ENCODE results near the gene PACRG.

PACRG gene

GRCh38 chr6:163048345-163048744 lies 320.6 kb downstream of the PACRG start:
- H3K27ac ChIP-seq (ENCODE audit: insufficient read depth, low read depth, low read length, poor library complexity, severe bottlenecking) = no peak overlapping the region
- 93 to 99% methylated on average over 5 of the region's 5 CpGs for WGBS, 2 experiments
- H3K4me1 ChIP-seq (ENCODE audit: control insufficient read depth, insufficient read depth, low read length) = no peaks in the 10 kb centered on the region
- no peaks in the 10 kb centered on the region for H3K27me3 ChIP-seq (ENCODE audit: control insufficient read depth, insufficient read depth, low read length, poor library complexity, severe bottlenecking)
- no peak overlapping the region for H3K4me3 ChIP-seq (ENCODE audit: insufficient read depth, low read depth, low read length)
- H3K9me3 ChIP-seq (ENCODE audit: control insufficient read depth, low read length) = no peaks in the 10 kb centered on the region
- H3K36me3 ChIP-seq (ENCODE audit: control insufficient read depth, insufficient read depth, low read length) = no peaks in the 10 kb centered on the region

DNA sequence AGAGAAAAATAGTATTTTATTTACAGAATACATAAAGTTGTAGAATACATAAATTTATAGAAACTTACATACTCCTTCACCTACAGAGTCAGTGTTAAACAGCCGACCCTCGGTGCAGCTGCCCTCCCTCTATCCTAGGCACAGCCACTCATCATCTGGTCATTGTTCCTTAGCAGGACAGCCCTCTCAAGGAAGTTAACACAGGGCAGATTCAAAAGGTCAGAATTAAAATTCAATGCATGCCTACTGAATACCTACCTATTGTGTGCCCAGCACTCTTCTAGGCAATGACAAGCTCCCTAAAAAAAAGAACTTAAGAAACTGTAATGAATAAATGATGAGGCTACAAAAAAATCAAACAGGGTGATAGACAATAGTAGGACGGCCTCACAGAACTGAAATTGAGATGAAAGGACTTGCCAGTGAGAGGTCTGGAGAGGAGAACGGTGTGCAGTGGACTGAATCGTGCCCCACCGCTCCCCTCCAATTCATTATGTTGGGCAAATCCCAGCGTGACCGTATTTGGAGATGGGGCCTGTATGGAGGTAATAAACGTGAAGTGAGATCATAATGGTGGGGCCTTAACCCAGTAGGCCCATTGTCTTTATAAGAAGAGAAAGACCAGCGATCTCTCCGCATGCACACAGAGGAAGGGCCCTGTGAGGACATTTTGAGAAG lies 326.0 kb downstream of the PACRG start:
- Histone ChIP-seq H3K27me3 (ENCODE audit: control insufficient read depth, insufficient read depth, low read length, poor library complexity, severe bottlenecking) (no peaks in the 10 kb centered on the region), H3K27ac (ENCODE audit: insufficient read depth, low read depth, low read length, poor library complexity, severe bottlenecking) (peak overlapping the region; percentile 51), H3K4me3 (ENCODE audit: insufficient read depth, low read depth, low read length) (no peak overlapping the region), H3K4me1 (ENCODE audit: control insufficient read depth, insufficient read depth, low read length) (no peaks in the 10 kb centered on the region), H3K9me3 (ENCODE audit: control insufficient read depth, low read length) (no peaks in the 10 kb centered on the region), H3K36me3 (ENCODE audit: control insufficient read depth, insufficient read depth, low read length) (no peaks in the 10 kb centered on the region)
- WGBS, 2 experiments = 91 to 93% methylated on average over 11 of the region's 11 CpGs

GRCh38 chr6:163054641-163055040 lies 326.9 kb downstream of the PACRG start:
- WGBS, 2 experiments = 94 to 95% methylated on average over 5 of the region's 5 CpGs
- Histone ChIP-seq H3K9me3 (ENCODE audit: control insufficient read depth, low read length) (no peaks in the 10 kb centered on the region), H3K27ac (ENCODE audit: insufficient read depth, low read depth, low read length, poor library complexity, severe bottlenecking) (no peak overlapping the region), H3K36me3 (ENCODE audit: control insufficient read depth, insufficient read depth, low read length) (no peaks in the 10 kb centered on the region), H3K4me1 (ENCODE audit: control insufficient read depth, insufficient read depth, low read length) (no peaks in the 10 kb centered on the region), H3K27me3 (ENCODE audit: control insufficient read depth, insufficient read depth, low read length, poor library complexity, severe bottlenecking) (no peaks in the 10 kb centered on the region), H3K4me3 (ENCODE audit: insufficient read depth, low read depth, low read length) (no peak overlapping the region)

- no peaks in the 10 kb centered on the region for H3K4me1 ChIP-seq (ENCODE audit: control insufficient read depth, insufficient read depth, low read length)
- WGBS, 2 experiments = 93 to 98% methylated on average over 1 to 2 of the region's 2 CpGs
- no peaks in the 10 kb centered on the region for H3K36me3 ChIP-seq (ENCODE audit: control insufficient read depth, insufficient read depth, low read length)
- no peak overlapping the region for H3K27ac ChIP-seq (ENCODE audit: insufficient read depth, low read depth, low read length, poor library complexity, severe bottlenecking)
- H3K4me3 ChIP-seq (ENCODE audit: insufficient read depth, low read depth, low read length) = no peak overlapping the region
- no peaks in the 10 kb centered on the region for H3K9me3 ChIP-seq (ENCODE audit: control insufficient read depth, low read length)
- H3K27me3 ChIP-seq (ENCODE audit: control insufficient read depth, insufficient read depth, low read length, poor library complexity, severe bottlenecking) = no peaks in the 10 kb centered on the region
Measured at GRCh38 chr6:163057260-163057659, 329.5 kb downstream of the PACRG start.

DNA sequence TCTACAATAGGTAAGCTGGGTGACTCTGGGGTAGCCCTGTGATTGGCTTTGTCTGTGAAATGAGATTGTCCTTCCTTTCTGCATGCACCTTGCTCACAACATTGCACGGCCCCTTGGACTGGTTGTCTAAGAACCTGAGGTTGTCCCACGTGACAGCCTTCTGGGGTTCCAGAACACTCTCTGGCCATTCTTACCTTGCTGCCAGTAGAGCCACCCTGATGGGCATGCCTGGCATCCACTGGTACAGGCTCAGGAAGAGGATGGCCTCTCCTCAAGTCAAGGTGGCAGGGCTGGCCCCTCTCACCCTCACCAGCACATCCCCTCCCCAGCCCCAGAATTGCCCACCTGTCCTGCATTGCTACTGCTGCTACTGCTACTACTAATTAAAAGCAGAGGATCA lies 335.0 kb downstream of the PACRG start:
- 87 to 94% methylated on average over 2 of the region's 2 CpGs for WGBS, 2 experiments
- Histone ChIP-seq H3K27ac (ENCODE audit: insufficient read depth, low read depth, low read length, poor library complexity, severe bottlenecking) (no peak overlapping the region), H3K9me3 (ENCODE audit: control insufficient read depth, low read length) (no peaks in the 10 kb centered on the region), H3K36me3 (ENCODE audit: control insufficient read depth, insufficient read depth, low read length) (no peaks in the 10 kb centered on the region), H3K4me1 (ENCODE audit: control insufficient read depth, insufficient read depth, low read length) (no peaks in the 10 kb centered on the region), H3K27me3 (ENCODE audit: control insufficient read depth, insufficient read depth, low read length, poor library complexity, severe bottlenecking) (no peaks in the 10 kb centered on the region), H3K4me3 (ENCODE audit: insufficient read depth, low read depth, low read length) (no peak overlapping the region)

DNA sequence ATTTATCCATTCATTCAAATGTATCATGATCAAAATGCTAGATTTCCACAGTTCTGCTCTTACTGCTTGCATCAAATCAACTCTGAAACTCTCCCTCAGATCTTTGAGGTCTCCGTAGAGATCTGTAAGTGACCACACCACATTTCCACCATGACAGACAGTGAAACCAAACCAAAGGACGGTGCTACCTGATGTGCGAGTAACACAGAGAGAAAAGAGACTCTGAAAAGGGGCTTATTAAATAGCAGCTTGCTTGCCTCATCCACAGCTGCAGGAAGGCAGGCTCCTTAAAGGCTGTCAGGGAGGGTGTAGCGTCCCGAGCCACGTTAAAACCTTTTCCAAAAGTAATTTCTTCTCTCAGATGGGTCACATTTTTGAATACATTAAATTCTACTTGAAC lies 335.8 kb downstream of the PACRG start:
- WGBS, 2 experiments = 89 to 93% methylated on average over 6 of the region's 6 CpGs

DNA sequence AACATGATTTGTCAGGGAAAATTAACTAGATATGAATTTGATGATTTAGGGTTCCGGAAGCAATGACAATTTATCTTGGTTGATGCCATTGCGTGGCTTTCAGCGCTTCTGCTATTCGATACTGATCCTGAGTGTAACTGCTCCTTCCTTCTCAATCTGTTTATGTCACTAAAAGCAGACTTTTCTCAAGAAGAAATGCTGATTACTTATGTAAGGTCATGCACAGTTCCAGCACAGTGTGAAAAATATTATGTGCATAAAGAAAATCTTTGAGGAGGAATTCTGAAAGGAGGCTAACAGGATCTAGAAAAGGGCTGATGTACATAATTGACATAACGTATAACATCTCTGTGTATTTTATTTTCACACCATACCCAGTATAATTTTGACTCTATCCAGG lies 336.6 kb downstream of the PACRG start:
- H3K36me3 ChIP-seq (ENCODE audit: control insufficient read depth, insufficient read depth, low read length) = no peaks in the 10 kb centered on the region
- 96% methylated on average over 4 to 5 of the region's 5 CpGs for WGBS, 2 experiments
- H3K4me3 ChIP-seq (ENCODE audit: insufficient read depth, low read depth, low read length) = no peak overlapping the region
- no peaks in the 10 kb centered on the region for H3K4me1 ChIP-seq (ENCODE audit: control insufficient read depth, insufficient read depth, low read length)
- no peaks in the 10 kb centered on the region for H3K27me3 ChIP-seq (ENCODE audit: control insufficient read depth, insufficient read depth, low read length, poor library complexity, severe bottlenecking)
- no peaks in the 10 kb centered on the region for H3K9me3 ChIP-seq (ENCODE audit: control insufficient read depth, low read length)
- H3K27ac ChIP-seq (ENCODE audit: insufficient read depth, low read depth, low read length, poor library complexity, severe bottlenecking) = no peak overlapping the region

More for the DNA sequence above, 335.8 kb downstream of the PACRG start:
- Histone ChIP-seq H3K36me3 (ENCODE audit: control insufficient read depth, insufficient read depth, low read length) (no peaks in the 10 kb centered on the region), H3K27ac (ENCODE audit: insufficient read depth, low read depth, low read length, poor library complexity, severe bottlenecking) (no peak overlapping the region), H3K9me3 (ENCODE audit: control insufficient read depth, low read length) (no peaks in the 10 kb centered on the region), H3K27me3 (ENCODE audit: control insufficient read depth, insufficient read depth, low read length, poor library complexity, severe bottlenecking) (no peaks in the 10 kb centered on the region), H3K4me1 (ENCODE audit: control insufficient read depth, insufficient read depth, low read length) (no peaks in the 10 kb centered on the region), H3K4me3 (ENCODE audit: insufficient read depth, low read depth, low read length) (no peak overlapping the region)

- H3K27ac ChIP-seq (ENCODE audit: insufficient read depth, low read depth, low read length, poor library complexity, severe bottlenecking) = no peak overlapping the region
- H3K4me1 ChIP-seq (ENCODE audit: control insufficient read depth, insufficient read depth, low read length) = no peaks in the 10 kb centered on the region
- no peak overlapping the region for H3K4me3 ChIP-seq (ENCODE audit: insufficient read depth, low read depth, low read length)
- 96% methylated on average over 3 of the region's 3 CpGs for WGBS, 2 experiments
- no peaks in the 10 kb centered on the region for H3K36me3 ChIP-seq (ENCODE audit: control insufficient read depth, insufficient read depth, low read length)
- no peaks in the 10 kb centered on the region for H3K27me3 ChIP-seq (ENCODE audit: control insufficient read depth, insufficient read depth, low read length, poor library complexity, severe bottlenecking)
- H3K9me3 ChIP-seq (ENCODE audit: control insufficient read depth, low read length) = no peaks in the 10 kb centered on the region
Measured at GRCh38 chr6:163066200-163066599, 338.4 kb downstream of the PACRG start.

DNA sequence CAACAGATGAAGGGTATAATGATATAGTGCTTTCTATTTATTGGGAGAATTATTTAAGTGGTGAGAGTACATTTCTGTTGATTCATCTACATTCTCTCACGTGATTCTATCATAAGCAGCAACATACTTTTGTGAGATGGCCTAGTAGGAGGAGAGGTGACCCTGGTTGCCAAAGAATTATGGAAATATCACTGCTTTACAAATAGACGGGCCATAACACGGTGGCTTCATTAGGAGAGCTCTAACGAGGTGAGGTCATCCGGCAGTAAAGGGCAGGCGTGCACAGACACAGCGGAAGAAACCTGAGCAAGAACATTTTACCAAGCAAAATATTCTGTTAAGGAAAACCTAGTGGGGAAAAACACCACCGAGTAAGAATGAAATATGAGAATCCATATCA lies 349.4 kb downstream of the PACRG start:
- 95% methylated on average over 7 to 8 of the region's 8 CpGs for WGBS, 2 experiments
- no peak overlapping the region for H3K27ac ChIP-seq (ENCODE audit: insufficient read depth, low read depth, low read length, poor library complexity, severe bottlenecking)
- no peak overlapping the region for H3K4me3 ChIP-seq (ENCODE audit: insufficient read depth, low read depth, low read length)
- no peaks in the 10 kb centered on the region for H3K4me1 ChIP-seq (ENCODE audit: control insufficient read depth, insufficient read depth, low read length)
- no peaks in the 10 kb centered on the region for H3K27me3 ChIP-seq (ENCODE audit: control insufficient read depth, insufficient read depth, low read length, poor library complexity, severe bottlenecking)
- no peaks in the 10 kb centered on the region for H3K36me3 ChIP-seq (ENCODE audit: control insufficient read depth, insufficient read depth, low read length)
- no peaks in the 10 kb centered on the region for H3K9me3 ChIP-seq (ENCODE audit: control insufficient read depth, low read length)

- WGBS, 2 experiments = 92 to 98% methylated on average over 7 of the region's 7 CpGs
- Histone ChIP-seq H3K4me1 (ENCODE audit: control insufficient read depth, insufficient read depth, low read length) (peaks cover 5% of the 10 kb centered on the region), H3K27ac (ENCODE audit: insufficient read depth, low read depth, low read length, poor library complexity, severe bottlenecking) (no peak overlapping the region), H3K9me3 (ENCODE audit: control insufficient read depth, low read length) (no peaks in the 10 kb centered on the region), H3K36me3 (ENCODE audit: control insufficient read depth, insufficient read depth, low read length) (no peaks in the 10 kb centered on the region), H3K27me3 (ENCODE audit: control insufficient read depth, insufficient read depth, low read length, poor library complexity, severe bottlenecking) (no peaks in the 10 kb centered on the region), H3K4me3 (ENCODE audit: insufficient read depth, low read depth, low read length) (no peak overlapping the region)
Measured at GRCh38 chr6:163078712-163079111, 350.9 kb downstream of the PACRG start.

GRCh38 chr6:163080228-163080627 lies 352.5 kb downstream of the PACRG start:
- H3K36me3 ChIP-seq (ENCODE audit: control insufficient read depth, insufficient read depth, low read length) = no peaks in the 10 kb centered on the region
- H3K9me3 ChIP-seq (ENCODE audit: control insufficient read depth, low read length) = no peaks in the 10 kb centered on the region
- WGBS, 2 experiments = 95% methylated on average over 5 of the region's 5 CpGs
- peaks cover 5% of the 10 kb centered on the region for H3K4me1 ChIP-seq (ENCODE audit: control insufficient read depth, insufficient read depth, low read length)
- H3K4me3 ChIP-seq (ENCODE audit: insufficient read depth, low read depth, low read length) = no peak overlapping the region
- no peaks in the 10 kb centered on the region for H3K27me3 ChIP-seq (ENCODE audit: control insufficient read depth, insufficient read depth, low read length, poor library complexity, severe bottlenecking)
- no peak overlapping the region for H3K27ac ChIP-seq (ENCODE audit: insufficient read depth, low read depth, low read length, poor library complexity, severe bottlenecking)
